ENCODE data around the gene FBXW7. TPM values are rescaled to one million over a fixed set of nuclear protein-coding genes. Genes with fewer than 3 reads are reported as not detected.

FBXW7 gene
- total RNA-seq, 2 donors from 2014 or later, result 29.0 to 34.7 TPM

DNA sequence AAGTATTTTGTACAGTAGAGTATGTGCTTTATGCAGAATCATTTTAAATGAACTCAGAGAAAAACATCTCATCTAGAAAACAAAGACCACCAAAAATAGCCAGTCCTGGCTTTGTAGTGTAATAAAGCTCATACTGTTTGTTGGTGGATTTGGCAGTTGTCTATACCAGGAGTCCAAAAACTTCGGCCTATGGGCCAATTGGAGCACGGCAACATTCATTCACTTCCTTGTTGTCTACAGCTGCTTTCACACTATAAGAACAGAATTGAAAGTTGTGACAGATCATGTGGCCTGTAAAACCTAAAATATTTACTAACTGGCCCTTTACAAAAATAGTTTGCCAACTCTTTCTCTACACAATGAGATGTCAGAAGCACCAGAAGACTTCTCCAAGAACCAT is 5.3 kb downstream of the FBXW7 start:
- Mint-ChIP-seq H3K27ac (no peak overlapping the region), H3K9me3 (no peaks in the 10 kb centered on the region), H3K36me3 (peaks cover 7 to 17% of the 10 kb centered on the region in 2 donors)
- ATAC-seq (no peak), DNase-seq (ENCODE audit: low spot score in 2 of 2) (no peak)

DNA sequence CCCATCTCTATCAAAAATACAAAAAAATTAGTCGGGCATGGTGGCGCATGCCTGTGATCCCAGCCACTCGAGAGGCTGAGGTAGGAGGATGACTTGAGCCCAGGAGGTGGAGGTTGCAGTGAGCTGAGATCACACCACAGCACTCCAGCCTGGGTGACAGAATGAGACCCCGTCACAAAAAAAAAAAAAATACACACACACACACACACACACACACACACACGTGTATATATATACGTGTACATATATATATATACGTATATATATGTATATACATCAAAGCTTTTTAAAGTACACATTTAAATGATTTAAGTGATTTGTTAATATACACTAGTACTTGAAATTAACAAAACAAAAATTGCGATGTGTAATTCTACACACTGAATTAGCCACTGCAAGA is 6.0 kb downstream of the FBXW7 start:
- no peak overlapping the region for H3K27ac Mint-ChIP-seq
- DNase-seq (ENCODE audit: low spot score in 2 of 2) (no peak), ATAC-seq (no peak)
- peaks cover 6 to 16% of the 10 kb centered on the region in 2 donors for H3K36me3 Mint-ChIP-seq
- H3K9me3 Mint-ChIP-seq, result no peaks in the 10 kb centered on the region

DNA sequence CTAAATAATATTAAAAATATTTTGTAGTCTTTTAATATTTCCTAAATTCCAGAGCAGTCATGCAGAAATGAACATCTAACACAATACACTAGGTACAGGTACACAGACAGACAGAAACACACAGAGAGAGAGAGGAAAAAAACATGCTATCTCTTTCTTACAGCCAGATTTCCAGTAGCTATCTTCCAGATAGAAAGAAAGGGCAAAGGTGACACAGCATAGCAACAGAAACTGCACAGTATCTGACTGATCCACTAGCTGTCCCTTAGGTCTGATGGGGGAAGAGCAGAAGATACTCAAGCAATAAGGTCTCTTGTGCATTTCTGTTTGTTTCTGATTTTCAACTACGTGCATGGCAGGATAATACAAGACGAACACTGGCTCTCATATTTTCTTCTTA is 7.8 kb downstream of the FBXW7 start:
- Mint-ChIP-seq H3K9me3 (no peaks in the 10 kb centered on the region), H3K36me3 (peaks cover 0 to 10% of the 10 kb centered on the region in 2 donors), H3K27ac (no peak overlapping the region)
- DNase-seq (ENCODE audit: low spot score in 2 of 2), result no peak
- no peak for ATAC-seq

DNA sequence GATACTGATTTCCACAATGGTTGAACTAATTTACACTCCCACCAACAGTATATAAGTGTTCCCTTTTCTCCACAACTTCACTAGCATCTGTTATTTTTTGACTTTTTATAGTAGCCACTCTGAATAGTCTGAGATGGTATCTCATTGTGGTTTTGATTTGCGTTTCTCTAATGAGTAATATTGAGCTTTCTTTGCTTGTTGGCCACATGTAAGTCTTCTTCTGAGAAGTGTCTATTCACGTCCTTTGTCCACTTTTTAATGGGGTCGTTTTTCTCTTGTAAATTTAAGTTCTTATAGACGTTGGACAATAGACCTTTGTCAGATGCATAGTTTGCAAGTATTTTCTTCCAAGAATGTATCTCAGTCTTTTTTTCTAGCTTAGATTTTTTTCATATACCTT is 10.0 kb downstream of the FBXW7 start:
- DNase-seq (ENCODE audit: low spot score in 2 of 2) (no peak), ATAC-seq (peak in 1 of 2 donors; percentile 28)
- no peaks in the 10 kb centered on the region for H3K9me3 Mint-ChIP-seq
- H3K27ac Mint-ChIP-seq, result no peak overlapping the region
- peaks cover 0 to 19% of the 10 kb centered on the region in 2 donors for H3K36me3 Mint-ChIP-seq

DNA sequence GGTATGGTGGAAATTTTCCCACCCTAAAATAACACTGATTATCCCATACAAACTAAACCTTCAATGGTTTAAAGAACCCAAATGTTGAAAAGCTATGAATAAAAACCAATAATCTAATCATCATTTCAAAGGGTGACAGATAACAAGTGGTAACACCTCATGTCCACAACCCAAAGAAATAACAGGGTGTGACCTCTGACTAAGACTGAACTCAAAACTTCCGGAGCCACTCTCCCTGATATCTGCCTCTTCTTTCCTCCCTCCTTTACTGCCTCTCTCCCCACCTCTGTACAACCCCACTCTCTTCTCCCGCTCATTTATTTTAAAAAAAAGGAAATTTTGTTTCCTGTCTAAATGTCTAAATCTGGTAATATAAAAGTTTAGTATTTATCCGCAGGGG is 11.5 kb downstream of the FBXW7 start:
- H3K36me3 Mint-ChIP-seq, result peaks cover 5 to 28% of the 10 kb centered on the region in 2 donors

DNA sequence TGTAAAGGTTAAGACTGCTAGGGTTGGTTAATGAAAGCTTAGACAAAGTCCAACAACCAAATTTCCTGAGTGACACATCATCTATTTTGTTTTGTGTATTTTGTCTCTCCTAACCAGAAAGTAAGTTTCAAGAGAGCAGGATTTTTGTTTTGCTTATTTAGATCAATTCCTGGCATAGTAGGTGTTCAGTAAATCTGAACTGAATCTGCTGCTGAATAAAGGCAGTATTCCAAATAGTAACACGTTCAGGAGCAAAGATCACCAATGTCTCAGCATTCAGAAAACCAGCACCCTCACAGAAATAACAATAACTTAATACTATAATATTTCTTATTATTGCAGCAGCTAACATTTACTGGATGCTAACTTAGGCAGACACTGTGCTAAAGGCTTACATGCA is 12.2 kb downstream of the FBXW7 start:
- ATAC-seq (no peak), DNase-seq (ENCODE audit: low spot score in 2 of 2) (no peak)
- Mint-ChIP-seq H3K36me3 (peaks cover 5 to 30% of the 10 kb centered on the region in 2 donors), H3K27ac (no peak overlapping the region), H3K9me3 (no peaks in the 10 kb centered on the region)

More for the DNA sequence above, 11.5 kb downstream of the FBXW7 start:
- no peaks in the 10 kb centered on the region for H3K9me3 Mint-ChIP-seq
- no peak for DNase-seq (ENCODE audit: low spot score in 2 of 2)
- ATAC-seq, result peak in 1 of 2 donors; percentile 57
- H3K27ac Mint-ChIP-seq, result peak overlapping the region; percentile 11 to 57

DNA sequence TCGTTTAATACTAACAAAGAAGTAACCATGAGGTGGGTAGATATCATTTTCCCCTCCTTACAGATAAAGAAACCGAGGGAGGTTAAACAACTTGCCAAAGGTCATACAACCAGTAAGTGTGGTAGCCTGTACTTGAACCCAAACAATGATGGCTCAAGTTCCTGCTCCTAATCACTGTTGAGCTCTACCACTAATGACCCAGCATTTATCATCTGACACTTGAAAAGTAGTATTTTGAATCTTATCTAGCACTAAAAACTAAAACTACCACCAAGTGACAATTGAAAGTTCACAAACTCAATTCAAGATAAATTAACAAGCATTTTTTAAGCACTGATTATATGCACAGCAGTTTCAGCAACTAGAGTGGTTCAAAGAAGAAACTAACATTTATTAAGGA is 13.1 kb downstream of the FBXW7 start:
- peaks cover 5 to 30% of the 10 kb centered on the region in 2 donors for H3K36me3 Mint-ChIP-seq

DNA sequence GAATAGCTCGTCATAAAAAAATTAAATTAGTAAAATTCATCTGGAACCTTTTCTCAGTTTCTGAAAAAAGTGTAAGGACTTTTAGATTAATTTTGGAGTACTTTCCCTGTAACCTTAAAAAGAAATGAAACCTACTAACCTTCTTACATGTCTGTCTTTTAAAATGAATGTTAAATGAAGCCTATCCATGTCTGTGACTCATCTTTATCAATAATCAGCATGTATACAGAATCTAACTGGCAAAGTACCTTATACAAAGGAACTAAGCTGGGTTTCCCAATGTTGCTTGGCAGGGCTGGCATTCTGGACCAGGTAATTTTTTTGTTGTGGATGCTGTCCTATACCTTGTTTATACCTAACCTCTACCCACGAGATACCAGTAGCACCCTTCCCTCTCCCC is 13.6 kb downstream of the FBXW7 start:
- peaks cover 5 to 30% of the 10 kb centered on the region in 2 donors for H3K36me3 Mint-ChIP-seq
- no peak for DNase-seq (ENCODE audit: low spot score in 2 of 2)

More for the DNA sequence above, 13.1 kb downstream of the FBXW7 start:
- Mint-ChIP-seq H3K27ac (no peak overlapping the region), H3K9me3 (no peaks in the 10 kb centered on the region)
- ATAC-seq (no peak), DNase-seq (ENCODE audit: low spot score in 2 of 2) (no peak)

DNA sequence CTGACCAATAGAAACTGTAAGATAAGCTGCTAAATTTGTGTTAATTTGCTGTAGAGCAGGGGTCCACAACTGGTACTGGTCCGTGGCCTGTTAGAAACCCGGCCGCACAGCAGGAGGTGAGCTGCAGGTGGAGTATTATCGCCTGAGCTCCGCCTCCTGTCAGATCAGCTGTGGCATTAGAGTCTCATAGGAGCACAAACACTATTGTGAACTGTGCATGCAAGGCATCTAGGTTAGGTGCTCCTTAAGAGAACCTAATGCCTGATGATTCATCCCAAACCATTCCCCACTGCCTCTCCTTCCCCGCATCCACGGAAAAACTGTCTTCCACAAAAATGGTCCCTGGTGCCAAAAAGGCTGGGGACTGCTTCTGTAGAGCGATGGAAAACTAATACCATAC is 19.7 kb downstream of the FBXW7 start:
- DNase-seq (ENCODE audit: low spot score in 2 of 2), result no peak
- Mint-ChIP-seq H3K9me3 (no peaks in the 10 kb centered on the region), H3K36me3 (peaks cover 5 to 25% of the 10 kb centered on the region in 2 donors), H3K27ac (no peak overlapping the region)
- no peak for ATAC-seq

More for the DNA sequence above, 13.6 kb downstream of the FBXW7 start:
- Mint-ChIP-seq H3K27ac (no peak overlapping the region), H3K9me3 (no peaks in the 10 kb centered on the region)
- no peak for ATAC-seq

DNA sequence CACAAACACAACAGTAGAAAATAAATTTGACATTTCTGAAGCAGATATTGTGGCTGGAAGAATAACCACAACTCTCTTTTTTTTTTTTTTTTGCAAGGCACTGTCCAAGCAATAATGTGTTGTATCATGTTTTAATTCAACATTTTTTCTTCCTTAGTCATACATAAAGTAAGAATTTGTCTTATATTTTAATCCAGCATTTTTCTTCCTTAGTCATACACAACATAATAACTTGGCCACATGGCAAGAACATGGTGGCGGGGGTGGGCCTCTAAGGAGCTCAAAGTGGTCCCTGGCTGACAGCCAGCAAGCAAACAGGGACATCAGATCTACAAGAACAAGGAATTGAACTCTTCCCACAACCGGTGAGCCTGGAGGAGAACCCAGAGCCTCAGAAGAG is 20.2 kb downstream of the FBXW7 start:
- no peak for DNase-seq (ENCODE audit: low spot score in 2 of 2)
- Mint-ChIP-seq H3K27ac (peak overlapping the region in 1 of 2 donors; percentile 31), H3K36me3 (peaks cover 5 to 20% of the 10 kb centered on the region in 2 donors), H3K9me3 (no peaks in the 10 kb centered on the region)
- ATAC-seq, result no peak

DNA sequence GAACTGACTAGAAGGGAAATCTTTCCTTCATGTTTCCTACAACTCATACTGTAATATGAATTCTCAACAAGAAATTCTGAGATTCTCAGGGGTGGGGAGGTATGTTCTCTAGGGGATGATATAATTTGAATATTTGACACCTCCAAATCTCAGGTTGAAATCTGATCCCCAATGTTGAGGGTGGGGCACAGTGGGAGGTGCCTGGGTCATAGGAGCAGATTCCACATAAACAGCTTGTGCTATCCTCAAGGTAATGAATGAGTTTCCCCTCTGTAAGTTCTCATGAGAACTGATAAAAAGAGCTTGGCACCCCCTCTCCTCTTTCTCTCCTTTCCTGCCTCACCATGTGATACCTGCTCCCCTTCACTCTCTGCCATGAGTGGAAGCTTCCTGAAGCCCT is 21.5 kb downstream of the FBXW7 start:
- DNase-seq (ENCODE audit: low spot score in 2 of 2), result no peak
- peaks cover under 1 to 7% of the 10 kb centered on the region in 2 donors for H3K36me3 Mint-ChIP-seq
- ATAC-seq, result no peak
- H3K9me3 Mint-ChIP-seq, result no peaks in the 10 kb centered on the region
- H3K27ac Mint-ChIP-seq, result no peak overlapping the region

DNA sequence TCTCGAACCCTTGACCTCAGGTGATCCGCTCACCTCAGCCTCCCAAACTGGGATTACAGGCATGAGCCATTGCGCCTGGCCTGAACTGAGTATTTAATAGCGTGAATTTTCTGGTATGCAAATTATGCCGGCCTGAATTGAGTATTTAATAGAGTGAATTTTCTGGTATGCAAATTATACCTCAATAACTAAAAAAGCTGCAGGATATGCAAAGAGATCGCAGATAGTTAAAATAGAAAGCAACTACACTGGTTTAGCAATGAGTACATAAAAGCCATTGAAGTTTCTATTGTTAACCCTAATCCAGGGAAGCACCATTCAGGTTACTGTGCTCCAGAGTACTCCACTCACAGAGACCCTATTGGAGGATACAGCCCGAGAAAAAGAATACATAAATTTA is 22.8 kb downstream of the FBXW7 start:
- H3K27ac Mint-ChIP-seq, result no peak overlapping the region
- H3K36me3 Mint-ChIP-seq, result peaks cover 0 to 6% of the 10 kb centered on the region in 2 donors
- DNase-seq (ENCODE audit: low spot score in 2 of 2) (no peak), ATAC-seq (no peak)
- H3K9me3 Mint-ChIP-seq, result no peaks in the 10 kb centered on the region

DNA sequence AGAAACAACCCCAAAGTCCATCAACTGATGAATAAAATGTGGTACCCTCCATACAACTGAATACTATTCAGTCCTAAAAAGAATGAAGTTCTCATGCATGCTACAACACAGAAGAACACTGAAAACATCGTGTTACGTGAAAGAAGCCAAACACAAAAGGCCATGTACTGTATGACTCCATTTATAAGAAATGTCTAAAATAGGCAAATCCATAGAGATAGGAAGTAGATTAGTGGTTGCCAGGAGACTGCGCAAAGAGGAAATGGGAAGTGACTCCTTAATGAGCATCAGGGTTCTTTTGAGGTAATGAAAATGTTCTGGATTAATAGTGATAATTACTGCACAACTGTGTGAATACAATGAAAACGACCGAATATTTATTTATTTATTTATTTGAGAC is 23.4 kb downstream of the FBXW7 start:
- Mint-ChIP-seq H3K27ac (no peak overlapping the region), H3K36me3 (peaks cover 0 to 6% of the 10 kb centered on the region in 2 donors), H3K9me3 (no peaks in the 10 kb centered on the region)
- ATAC-seq (no peak), DNase-seq (ENCODE audit: low spot score in 2 of 2) (no peak)

DNA sequence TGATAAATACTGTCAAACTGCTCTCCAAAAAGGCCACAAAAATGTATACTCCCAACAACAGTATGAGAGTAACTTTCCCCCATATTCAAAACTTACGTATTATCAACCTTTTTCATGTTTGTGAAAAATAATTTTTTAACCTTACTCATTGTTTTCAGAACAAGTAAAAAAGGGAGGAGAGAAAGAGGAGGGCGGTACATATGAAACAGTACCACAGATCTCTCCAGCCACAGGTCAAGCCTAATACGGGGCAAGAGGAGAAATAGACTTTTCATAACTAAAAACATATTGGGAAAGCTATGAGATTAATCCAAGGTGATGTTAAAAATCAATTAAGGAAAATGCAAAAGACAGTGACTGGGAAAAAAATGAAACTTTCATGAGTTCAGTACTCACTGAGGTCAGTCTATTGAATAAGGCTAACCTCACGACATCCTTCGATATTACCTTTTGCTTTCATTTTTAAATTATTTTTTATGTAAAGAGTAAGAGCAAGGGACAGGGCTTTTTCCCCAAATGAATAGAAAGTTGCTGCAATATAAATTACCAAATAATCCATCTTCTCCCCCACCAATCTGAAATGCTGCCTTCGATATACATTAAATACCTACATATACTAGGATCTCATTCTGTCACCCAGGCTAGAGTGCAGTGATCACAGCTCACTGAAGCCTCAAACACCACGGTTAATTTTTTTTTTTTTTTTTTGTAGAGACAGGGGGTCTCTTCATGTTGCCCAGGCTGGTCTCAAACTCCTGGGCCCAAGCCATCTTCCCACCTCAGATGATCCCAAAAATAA is 25.3 kb downstream of the FBXW7 start:
- ATAC-seq (no peak), DNase-seq (ENCODE audit: low spot score in 2 of 2) (no peak)
- H3K9me3 Mint-ChIP-seq, result no peaks in the 10 kb centered on the region
- H3K27ac Mint-ChIP-seq, result no peak overlapping the region
- peaks cover 0 to 6% of the 10 kb centered on the region in 2 donors for H3K36me3 Mint-ChIP-seq

DNA sequence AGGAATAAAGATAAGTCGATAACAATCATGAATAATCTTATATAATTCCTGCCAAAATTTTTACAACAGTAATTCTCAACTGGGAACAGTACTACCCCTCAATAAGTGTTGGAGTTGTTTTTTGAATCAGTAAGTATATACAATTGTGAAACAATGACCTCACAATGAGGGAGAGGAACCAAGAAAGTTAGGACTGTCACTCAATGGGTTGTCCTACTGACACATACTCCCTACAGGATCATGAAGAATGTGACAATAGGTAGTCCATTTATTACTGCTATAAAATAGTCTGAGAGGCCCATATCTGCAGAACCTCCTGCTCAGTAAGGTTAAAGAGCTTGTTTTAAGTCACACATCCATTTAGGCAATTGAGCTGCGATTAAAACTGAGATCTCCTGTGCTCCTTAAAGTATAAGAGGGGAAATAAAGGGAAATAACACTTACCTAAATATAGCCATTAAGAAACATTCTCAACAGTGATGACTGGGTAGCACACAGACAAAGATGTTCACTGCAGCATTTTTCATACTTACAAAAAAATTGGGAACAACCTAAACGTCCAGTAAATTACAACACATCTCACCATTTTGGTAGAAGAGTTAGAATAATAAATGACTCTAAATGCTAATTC is 26.2 kb downstream of the FBXW7 start:
- H3K9me3 Mint-ChIP-seq, result no peaks in the 10 kb centered on the region
- no peak overlapping the region for H3K27ac Mint-ChIP-seq
- peak in 1 of 2 donors; percentile 26 for ATAC-seq
- H3K36me3 Mint-ChIP-seq, result peaks cover 0 to 6% of the 10 kb centered on the region in 2 donors
- no peak for DNase-seq (ENCODE audit: low spot score in 2 of 2)

DNA sequence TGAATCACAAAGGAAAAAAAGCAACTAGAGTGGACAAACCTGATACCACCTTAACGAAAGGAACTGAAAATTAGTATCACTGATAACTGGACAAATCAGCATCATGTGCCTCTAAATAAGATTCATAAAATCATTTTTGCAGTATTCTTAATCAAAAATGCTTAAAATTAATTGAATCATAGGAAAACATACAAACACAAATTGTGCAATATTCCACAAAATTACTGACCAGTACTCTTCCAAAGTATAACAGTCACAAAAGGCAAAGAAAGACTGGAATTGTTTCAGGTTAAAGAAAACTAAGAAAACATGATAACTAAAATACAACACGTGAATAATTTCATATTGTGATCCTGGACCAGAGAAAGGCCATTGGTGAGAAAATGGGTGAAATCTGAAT is 27.1 kb downstream of the FBXW7 start:
- DNase-seq (ENCODE audit: low spot score in 2 of 2), result no peak
- Mint-ChIP-seq H3K36me3 (peaks cover 0 to 6% of the 10 kb centered on the region in 2 donors), H3K27ac (no peak overlapping the region), H3K9me3 (no peaks in the 10 kb centered on the region)
- no peak for ATAC-seq

DNA sequence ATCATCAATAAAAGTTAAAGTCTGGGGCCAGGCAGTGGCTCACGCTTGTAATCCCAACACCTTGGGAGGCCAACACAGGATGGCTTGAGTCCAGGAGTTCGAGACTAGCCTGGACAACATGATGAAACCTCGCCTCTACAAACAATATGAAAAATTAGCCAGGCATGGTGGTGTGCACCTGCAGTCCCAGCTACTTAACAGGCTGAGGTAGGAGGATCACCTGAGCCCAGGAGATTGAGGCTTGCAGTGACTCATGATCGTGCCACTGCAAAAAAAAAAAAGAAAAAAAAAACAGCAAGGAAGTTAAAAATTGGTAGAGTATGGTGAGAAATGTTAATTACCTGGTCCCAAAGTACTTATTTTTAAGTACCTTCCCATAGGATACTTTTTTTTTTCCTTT is 27.5 kb downstream of the FBXW7 start:
- DNase-seq (ENCODE audit: low spot score in 2 of 2), result no peak
- Mint-ChIP-seq H3K36me3 (peaks cover 0 to 6% of the 10 kb centered on the region in 2 donors), H3K27ac (peak overlapping the region in 1 of 2 donors; percentile 60), H3K9me3 (no peaks in the 10 kb centered on the region)
- ATAC-seq, result no peak
